CD4-positive, alpha-beta T cell treated with Interleukin-6 at 100 ng/mL for 8 hours (primary cell): ENCODE results near the gene CLDN25.

ENCODE experiments used
- DNase-seq: peaks from one replicate; pipeline ENCODE4 v3.0.0-alpha.2; 2020; ENCODE audit warnings: mixed read lengths, low spot score

Gene CLDN25

DNA sequence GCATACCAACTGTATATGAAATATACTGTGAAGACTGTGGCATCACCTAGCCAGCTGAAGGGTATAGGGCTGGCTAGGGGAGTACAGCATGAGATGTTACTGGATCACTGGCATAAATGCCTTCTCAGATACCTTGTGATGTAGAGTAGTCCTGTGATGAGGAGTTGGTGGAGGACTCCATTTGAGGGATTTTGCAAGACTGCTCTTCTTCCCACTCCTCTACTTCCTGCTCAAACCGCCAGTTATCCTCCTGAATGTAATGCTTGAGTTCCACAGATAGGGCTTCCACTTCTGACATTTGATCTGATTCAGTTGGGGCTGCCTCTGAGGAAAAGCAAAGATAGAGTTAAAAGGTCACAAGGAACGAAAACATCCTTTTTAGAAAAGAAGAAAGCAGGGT is 29.3 kb downstream of the CLDN25 start:
- DNase-seq = no peak

DNA sequence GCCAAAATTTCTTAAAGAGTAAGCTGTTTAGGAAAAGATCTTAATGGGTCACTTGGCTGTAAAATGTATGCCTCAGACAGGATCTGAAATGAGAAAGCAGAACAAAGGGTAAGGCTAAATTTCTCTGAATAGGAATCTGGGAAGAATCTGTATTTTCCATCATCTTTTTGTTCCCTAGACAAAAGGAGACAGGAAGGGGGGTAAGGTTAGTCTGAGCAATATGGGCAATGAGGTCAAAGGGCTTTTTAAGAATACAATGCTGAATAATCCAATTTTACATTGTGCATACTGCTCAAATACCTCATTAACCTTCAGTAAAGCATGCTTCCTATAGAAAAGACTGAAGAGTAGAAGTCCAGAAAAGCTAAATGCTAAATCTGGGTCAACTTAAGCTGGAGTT is 34.6 kb downstream of the CLDN25 start:
- DNase-seq = no peak

DNA sequence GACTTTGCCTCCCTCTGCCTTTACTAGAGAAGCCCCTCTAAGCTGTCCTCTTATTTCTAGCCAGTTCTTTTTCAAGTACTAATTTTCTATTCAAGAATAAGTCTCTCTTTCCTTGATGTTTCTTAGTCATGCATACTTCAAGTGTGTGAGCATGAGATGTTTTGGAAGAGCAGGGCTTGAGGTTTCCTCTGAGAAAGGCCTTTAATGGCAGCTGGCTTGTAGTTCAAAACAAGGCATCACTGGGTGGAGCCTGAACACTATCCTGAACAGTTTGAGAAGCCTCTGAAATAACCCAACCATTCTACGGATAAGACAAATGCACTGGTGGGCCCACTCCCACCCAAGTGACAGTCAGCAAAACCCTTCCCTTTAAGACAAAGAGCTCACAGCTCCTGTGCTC is 37.6 kb downstream of the CLDN25 start:
- DNase-seq = no peak

DNA sequence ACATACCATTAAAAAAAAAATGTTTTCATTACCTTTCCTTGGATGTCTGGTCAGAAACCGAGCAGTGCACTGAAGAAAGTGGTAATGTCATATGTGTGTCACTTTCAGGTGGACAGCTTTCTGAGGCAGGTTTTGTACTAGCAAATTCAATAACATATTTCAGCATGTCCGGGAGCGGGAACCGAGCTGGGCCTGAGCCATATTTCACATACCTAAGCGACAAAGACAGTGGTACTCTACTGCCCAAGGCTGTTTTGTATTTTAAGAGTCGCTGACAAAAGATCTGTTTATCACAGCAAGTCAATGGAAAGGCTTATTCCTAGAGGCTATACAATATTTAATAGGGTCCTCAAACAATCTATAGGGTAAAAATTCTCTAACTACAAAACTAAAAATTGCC is 38.0 kb downstream of the CLDN25 start:
- no peak for DNase-seq

DNA sequence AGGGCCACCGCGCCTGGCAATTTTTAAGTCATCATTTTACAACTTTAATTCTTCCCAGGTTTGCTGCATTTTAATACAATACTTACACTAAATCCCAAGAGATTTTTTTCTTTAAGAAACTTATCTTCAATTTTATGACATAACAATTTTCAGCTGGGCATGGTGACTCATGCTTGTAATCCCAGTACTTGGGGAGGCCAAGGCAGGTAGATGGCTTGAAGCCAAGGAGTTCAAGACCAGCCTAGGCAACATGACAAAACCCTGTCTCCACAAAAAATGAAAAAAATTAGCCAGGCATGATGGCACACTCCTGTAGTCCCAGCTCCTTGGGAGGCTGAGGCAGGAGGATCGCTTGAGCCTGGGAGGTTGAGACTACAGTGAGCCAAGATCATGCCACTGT is 38.8 kb downstream of the CLDN25 start:
- no peak for DNase-seq

DNA sequence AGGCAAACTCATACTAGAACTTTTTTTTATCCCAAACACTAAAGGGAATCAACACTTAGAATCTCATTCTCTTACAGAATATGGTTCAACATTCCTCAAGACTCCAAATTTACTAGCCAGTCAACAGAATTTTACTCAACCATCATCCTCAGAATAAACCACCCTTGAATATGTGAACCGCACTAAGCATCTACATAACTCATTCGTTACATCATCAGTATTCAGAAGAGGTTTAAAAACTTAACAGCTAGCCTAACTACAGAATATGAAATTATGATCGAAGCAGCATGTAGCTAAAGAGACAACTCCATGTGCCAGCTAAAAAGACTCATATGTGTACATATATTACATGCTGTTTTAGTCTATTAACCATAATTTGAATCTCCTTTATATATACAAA is 47.9 kb downstream of the CLDN25 start:
- no peak for DNase-seq

DNA sequence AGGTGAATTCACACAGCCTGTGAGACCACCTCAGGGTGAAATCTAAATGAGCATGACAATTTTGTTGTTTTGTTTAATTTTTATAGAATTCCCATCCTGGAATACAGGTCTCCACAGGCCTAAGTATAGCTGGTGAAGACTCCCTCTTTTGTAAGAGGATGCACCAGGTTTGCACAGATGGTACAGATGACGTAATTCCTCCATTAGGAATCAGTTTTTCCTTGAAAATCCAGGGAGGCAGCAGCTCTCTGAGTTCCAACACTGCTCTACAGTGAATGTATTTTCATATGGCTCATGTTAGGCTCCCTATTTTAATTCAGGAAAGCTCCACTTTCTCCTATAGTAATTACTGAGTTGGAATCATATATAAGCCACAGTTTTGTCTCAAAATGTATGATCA is 48.6 kb downstream of the CLDN25 start:
- DNase-seq = no peak

DNA sequence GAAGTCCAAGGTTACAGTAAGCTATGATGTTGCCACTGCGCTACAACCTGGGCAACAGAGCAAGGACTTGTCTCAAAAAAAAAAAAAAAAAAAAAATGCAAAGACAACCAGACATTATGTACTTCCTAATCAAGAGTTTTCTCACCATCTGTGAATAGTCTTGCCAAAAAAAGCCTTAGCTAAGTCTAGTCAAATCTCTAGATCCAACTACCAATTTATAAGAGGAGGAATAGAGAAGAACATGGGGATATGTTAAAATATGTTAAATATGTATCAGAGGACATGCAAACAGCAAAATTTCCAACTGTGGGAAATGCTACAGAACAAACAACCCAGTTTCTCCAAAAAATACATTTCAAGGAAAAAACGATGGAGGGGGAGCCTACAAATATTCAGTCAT is 50.2 kb downstream of the CLDN25 start:
- DNase-seq = no peak
